ENCODE measurements around the gene CHRNB1.

Gene CHRNB1

DNA sequence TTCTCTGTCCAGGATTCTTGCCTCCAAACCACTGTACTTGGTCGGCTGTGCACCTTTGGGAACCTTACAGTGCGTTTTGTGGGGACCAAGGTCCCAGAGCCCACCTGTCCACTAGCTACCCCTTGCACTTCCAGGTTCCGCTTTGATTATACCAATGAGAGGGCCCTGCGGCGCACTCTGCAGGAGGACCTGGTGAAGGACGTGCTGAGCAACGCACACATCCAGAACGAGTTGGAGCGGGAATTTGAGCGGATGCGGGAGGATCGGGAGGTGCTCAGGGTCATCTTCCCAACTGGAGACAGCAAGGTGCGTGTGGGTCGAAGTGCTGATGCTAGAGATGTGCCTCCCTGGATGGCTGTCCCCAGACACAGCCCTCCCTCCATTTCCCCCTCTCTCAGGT, 58.1 kb downstream of the CHRNB1 start:
- Histone ChIP-seq H3K27ac (ENCODE audit: extremely low read depth, low read depth, low read length) (no peak overlapping the region), H3K9me3 (ENCODE audit: control insufficient read depth, insufficient read depth, low read depth, low read length) (no peaks in the 10 kb centered on the region), H3K4me3 (ENCODE audit: low read depth, low read length) (no peak overlapping the region), H3K36me3 (ENCODE audit: control insufficient read depth in 2 of 2, insufficient read depth in 1 of 2, low read length in 2 of 2) (peaks cover 94 to 97% of the 10 kb centered on the region in 2 experiments), H3K4me1 (ENCODE audit: control insufficient read depth, insufficient read depth, low read length) (no peaks in the 10 kb centered on the region)
- ChIA-PET CTCF (interaction anchor here (0.6 to 3.4 kb wide), 6 partner anchors 9 to 57 kb away, joined by 3 to 25 read pairs (median 4); no protein-coding TSS in a partner anchor), POLR2A (interaction anchor here (0.7 to 1.7 kb wide), 2 partner anchors 9 to 18 kb away, joined by 4 to 7 read pairs; partner anchors contain the start of gene POLR2A)
- TF ChIP-seq, protein P1, sequence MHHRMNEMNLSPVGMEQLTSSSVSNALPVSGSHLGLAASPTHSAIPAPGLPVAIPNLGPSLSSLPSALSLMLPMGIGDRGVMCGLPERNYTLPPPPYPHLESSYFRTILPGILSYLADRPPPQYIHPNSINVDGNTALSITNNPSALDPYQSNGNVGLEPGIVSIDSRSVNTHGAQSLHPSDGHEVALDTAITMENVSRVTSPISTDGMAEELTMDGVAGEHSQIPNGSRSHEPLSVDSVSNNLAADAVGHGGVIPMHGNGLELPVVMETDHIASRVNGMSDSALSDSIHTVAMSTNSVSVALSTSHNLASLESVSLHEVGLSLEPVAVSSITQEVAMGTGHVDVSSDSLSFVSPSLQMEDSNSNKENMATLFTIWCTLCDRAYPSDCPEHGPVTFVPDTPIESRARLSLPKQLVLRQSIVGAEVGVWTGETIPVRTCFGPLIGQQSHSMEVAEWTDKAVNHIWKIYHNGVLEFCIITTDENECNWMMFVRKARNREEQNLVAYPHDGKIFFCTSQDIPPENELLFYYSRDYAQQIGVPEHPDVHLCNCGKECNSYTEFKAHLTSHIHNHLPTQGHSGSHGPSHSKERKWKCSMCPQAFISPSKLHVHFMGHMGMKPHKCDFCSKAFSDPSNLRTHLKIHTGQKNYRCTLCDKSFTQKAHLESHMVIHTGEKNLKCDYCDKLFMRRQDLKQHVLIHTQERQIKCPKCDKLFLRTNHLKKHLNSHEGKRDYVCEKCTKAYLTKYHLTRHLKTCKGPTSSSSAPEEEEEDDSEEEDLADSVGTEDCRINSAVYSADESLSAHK (tag by site-specific recombination; IDR thresholded peaks at IDR 0.05) = no peak
- peak; percentile 85 for TF ChIP-seq ZNF600 (tag by site-specific recombination; IDR thresholded peaks at IDR 0.05)

DNA sequence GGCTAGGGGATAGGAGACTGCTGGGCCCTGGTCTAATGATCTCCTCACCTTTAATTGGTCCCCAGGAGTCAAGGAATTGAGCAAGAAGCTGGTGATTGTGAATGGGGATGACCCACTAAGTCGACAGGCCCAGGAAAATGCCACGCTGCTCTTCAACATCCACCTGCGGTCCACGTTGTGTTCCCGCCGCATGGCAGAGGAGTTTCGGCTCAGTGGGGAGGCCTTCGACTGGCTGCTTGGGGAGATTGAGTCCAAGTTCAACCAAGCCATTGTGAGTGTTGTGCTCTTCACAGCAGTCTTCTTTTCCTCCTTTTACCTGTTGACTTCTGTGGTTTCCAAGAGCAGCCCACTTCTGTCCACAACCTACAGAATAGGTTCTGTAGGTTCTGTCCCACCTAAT, 58.7 kb downstream of the CHRNB1 start:
- no peaks in the 10 kb centered on the region for H3K9me3 ChIP-seq (ENCODE audit: control insufficient read depth, insufficient read depth, low read depth, low read length)
- TF ChIP-seq ZNF521 (tag by site-specific recombination; IDR thresholded peaks at IDR 0.05) (no peak), ZNF514 (tag by site-specific recombination; IDR thresholded peaks at IDR 0.05) (no peak), SP2 (tag by site-specific recombination; IDR thresholded peaks at IDR 0.05) (no peak), PRDM1 (tag by site-specific recombination; IDR thresholded peaks at IDR 0.05) (no peak), SCRT1 (tag by site-specific recombination; IDR thresholded peaks at IDR 0.05; ENCODE audit: borderline replicate concordance) (no peak), ZNF561 (tag by site-specific recombination; IDR thresholded peaks at IDR 0.05; ENCODE audit: borderline replicate concordance) (no peak)
- peaks cover 93 to 97% of the 10 kb centered on the region in 2 experiments for H3K36me3 ChIP-seq (ENCODE audit: control insufficient read depth in 2 of 2, insufficient read depth in 1 of 2, low read length in 2 of 2)
- no peaks in the 10 kb centered on the region for H3K4me1 ChIP-seq (ENCODE audit: control insufficient read depth, insufficient read depth, low read length)
- H3K4me3 ChIP-seq (ENCODE audit: low read depth, low read length) = no peak overlapping the region
- ChIA-PET POLR2A (interaction anchor here (0.6 to 1.7 kb wide), 2 partner anchors 19 to 177 kb away, joined by 3 to 7 read pairs; partner anchors contain the start of gene POLR2A), CTCF (interaction anchor here (0.6 to 3.4 kb wide), 7 partner anchors 10 to 541 kb away, joined by 3 to 25 read pairs (median 3); no protein-coding TSS in a partner anchor)
- H3K27ac ChIP-seq (ENCODE audit: extremely low read depth, low read depth, low read length) = no peak overlapping the region
